Fibroblast of pulmonary artery (primary cell): ENCODE data around the gene GLOD4.
"Not testable (repeated sequence)": the region's sequence is repeated elsewhere in the genome, so short reads cannot be mapped to it uniquely, and the experiment has no call there.

ENCODE experiments used
- DNase-seq: peaks from one replicate; pipeline ENCODE4 v3.0.0-alpha.2; 2010; ENCODE audit warnings: low read depth
- H3K4me3 ChIP-seq: replicated peaks from 2 replicates; pipeline ENCODE4 v1.5.1; 2011; ENCODE audit warnings: low read depth, mild to moderate bottlenecking, control low read depth, low read length, moderate library complexity
- TF ChIP-seq, protein P1 (sequence below): IDR thresholded peaks from 2 replicates; pipeline ENCODE4 v1.5.1; 2011; ENCODE audit warnings: mild to moderate bottlenecking, control low read depth, low read length, inconsistent platforms; ENCODE audit errors: missing control alignments

GLOD4 gene, protein sequence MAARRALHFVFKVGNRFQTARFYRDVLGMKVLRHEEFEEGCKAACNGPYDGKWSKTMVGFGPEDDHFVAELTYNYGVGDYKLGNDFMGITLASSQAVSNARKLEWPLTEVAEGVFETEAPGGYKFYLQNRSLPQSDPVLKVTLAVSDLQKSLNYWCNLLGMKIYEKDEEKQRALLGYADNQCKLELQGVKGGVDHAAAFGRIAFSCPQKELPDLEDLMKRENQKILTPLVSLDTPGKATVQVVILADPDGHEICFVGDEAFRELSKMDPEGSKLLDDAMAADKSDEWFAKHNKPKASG

DNA sequence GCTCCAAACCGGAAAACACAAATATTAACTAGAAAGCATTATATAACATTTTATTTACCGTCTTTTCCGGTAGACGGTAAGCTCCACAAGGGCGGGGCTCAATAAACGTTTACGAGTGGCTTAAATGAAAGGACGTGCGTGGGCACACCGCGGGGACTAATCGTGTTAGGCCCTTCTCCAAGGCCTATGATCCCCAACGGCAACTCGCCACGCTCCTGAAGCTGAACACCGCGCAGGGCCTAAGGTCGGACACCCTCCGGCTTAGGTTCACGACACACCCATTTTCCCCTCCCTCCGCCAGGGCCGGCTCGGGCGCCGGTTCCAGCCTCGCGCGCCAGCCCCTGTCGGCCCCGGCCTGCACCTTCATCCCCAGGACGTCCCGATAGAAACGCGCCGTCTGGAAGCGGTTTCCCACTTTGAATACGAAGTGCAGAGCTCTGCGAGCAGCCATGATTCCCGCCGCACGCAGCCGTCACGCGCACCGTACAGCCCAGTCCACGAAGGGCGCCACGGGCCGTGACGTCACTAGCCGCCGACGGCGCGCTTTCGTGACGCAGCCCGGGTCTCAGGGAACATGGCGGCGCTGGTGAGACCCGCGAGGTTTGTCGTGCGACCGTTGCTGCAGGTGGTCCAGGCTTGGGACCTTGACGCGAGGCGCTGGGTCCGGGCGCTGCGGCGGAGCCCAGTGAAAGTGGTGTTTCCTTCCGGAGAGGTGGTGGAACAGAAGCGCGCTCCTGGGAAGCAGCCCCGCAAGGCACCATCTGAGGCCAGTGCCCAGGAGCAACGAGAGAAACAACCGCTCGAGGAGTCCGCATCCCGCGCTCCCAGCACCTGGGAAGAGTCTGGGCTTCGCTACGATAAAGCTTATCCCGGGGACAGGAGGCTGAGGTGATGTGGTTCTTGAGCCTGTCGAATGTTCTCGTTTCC is at the start of gene GLOD4, which contains the start of gene MRM3:
Gene GLOD4 (minus strand): TSS at position 476 of the 927 bp plus-strand sequence. CDS start 25 bp downstream, at position 451.
Gene MRM3 (plus strand): TSS at position 549 of the 927 bp plus-strand sequence. CDS start 26 bp downstream, at position 575.
- TF ChIP-seq, protein P1, sequence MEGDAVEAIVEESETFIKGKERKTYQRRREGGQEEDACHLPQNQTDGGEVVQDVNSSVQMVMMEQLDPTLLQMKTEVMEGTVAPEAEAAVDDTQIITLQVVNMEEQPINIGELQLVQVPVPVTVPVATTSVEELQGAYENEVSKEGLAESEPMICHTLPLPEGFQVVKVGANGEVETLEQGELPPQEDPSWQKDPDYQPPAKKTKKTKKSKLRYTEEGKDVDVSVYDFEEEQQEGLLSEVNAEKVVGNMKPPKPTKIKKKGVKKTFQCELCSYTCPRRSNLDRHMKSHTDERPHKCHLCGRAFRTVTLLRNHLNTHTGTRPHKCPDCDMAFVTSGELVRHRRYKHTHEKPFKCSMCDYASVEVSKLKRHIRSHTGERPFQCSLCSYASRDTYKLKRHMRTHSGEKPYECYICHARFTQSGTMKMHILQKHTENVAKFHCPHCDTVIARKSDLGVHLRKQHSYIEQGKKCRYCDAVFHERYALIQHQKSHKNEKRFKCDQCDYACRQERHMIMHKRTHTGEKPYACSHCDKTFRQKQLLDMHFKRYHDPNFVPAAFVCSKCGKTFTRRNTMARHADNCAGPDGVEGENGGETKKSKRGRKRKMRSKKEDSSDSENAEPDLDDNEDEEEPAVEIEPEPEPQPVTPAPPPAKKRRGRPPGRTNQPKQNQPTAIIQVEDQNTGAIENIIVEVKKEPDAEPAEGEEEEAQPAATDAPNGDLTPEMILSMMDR: no peak
- peak; percentile 90 for DNase-seq
- peak within 1 kb of the TSS; percentile 100 for H3K4me3 ChIP-seq

DNA sequence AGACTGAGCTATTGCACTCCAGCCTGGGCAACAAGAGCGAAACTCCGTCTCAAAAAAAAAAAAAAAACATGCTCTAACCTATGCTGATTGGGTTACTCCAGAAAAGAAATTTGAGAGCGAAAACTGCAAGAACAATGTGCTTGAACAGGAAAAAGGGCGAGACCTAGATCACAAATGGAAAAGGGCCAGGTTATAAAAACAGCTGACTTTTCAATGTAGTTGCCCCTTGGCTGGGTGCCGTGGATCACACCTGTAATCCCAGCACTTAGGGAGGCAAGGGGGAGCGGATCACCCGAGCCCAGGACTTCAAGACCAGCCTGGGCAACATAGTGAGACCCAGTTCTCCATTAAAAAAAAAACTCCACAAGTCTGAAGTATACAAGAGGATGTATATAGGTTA is 48.9 kb upstream of the GLOD4 start:
- DNase-seq: no peak
- TF ChIP-seq, protein P1: no peak
- no peak overlapping the region for H3K4me3 ChIP-seq

DNA sequence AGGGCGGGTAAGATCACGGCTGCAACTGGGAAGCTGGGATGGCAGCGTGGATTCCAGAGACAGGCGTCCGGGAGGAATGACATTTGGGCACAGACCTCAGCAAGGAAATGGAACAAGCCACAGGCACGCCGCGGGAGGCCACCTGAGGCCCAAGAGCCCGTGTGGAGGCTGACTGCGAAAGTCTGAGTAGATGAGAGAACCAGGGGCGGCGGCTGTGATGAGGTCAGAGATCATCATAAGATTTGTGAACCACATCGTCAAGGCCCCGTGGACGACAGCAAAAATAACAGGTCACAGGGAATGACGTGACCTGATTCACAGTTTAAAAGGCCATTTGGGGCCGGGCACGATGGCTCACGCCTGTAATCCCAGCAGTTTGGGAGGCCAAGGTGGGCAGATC is 48.3 kb upstream of the GLOD4 start:
- DNase-seq: no peak
- TF ChIP-seq, protein P1: no peak
- H3K4me3 ChIP-seq: no peak overlapping the region

DNA sequence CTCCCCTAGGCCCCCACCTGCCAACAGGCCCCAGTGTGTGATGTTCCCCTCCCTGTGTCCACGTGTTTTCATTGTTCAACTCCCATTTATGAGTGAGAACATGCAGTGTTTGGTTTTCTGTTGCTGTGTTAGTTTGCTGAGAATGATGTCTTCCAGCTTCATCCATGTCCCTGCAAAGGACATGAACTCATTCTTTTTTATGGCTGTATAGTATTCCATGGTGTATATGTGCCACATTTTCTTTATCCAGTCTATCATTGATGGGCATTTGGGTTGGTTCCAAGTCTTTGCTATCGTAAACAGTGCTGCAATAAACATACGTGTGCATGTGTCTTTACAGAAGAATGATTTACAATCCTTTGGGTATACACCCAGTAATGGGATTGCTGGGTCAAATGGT is 47.5 kb upstream of the GLOD4 start:
- H3K4me3 ChIP-seq, DNase-seq: not testable (repeated sequence)

DNA sequence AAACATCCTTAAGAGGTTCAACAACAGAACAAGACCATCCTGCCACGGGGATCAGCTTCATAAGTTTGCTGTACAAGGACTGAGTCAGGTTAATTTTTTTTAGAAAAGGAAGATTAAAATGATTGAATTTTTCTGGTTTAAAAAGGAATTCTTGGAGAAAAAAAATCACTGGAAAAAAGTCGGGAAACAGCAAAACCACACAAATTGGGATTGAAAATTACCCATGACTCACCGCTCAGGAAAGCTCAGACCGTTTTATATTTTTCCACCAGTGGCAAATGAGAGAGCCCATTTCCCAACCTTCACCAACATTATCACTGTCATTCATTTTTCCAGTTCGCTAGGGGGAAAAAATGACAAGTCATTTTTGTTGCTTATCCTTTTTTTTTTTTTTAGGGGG is 46.7 kb upstream of the GLOD4 start:
- H3K4me3 ChIP-seq: no peak overlapping the region
- TF ChIP-seq, protein P1: no peak
- no peak for DNase-seq

DNA sequence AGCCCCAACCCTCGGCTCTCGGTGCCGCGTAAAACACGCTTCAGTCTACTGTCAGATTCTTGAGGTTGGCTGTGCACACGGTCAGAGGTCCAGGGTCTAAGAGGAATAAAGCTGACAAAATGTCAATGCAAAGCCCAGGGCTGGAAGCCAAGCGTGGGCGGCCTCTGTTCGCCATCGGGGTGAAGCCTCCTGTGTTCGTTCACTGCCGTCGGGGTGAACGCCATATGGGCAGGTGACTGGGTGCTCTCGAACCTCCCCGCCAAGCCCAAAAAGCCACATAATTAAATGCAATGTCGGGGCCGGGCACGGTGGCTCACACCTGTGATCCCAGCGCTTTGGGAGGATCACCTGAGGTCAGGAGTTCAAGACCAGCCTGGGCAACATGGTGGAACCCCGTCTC is 44.7 kb upstream of the GLOD4 start:
- TF ChIP-seq, protein P1: no peak
- DNase-seq: no peak
- H3K4me3 ChIP-seq: no peak overlapping the region

DNA sequence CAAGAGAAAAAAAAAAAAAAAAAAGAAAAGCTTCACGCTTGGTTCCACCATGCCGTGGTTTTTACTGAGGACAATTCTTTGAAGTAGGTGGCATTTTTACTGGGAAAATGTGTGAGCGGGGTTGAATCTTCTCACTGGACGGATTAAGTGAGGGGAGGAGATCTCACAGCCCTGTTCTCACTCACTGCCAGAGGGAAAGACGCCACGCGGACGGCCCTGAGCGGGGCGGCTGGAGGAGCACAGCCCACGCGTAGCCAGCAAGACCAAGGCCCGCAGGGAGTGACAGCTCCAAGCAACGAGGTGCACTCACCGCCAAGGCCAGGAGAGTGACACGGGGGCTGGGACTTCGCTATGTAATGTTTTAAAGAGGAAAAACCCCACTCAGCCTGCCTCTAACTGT is 43.1 kb upstream of the GLOD4 start:
- H3K4me3 ChIP-seq: no peak overlapping the region
- DNase-seq: no peak
- TF ChIP-seq, protein P1: no peak
